Dendritic cell treated with granulocyte-macrophage colony-stimulating factor and Interleukin-4, amounts not matched to agents 40 ng/mL and 50 ng/mL, for 4 days (primary cell): Measurements from ENCODE around the gene CD1D.
"Not testable (repeated sequence)": the region's sequence is repeated elsewhere in the genome, so short reads cannot be mapped to it uniquely, and the experiment has no call there.

Source experiments
- H3K27ac Mint-ChIP-seq: one replicate; pipeline ENCODE4 v1.8.0; 2022; ENCODE audit warnings: mild to moderate bottlenecking, mixed read lengths
- H3K27me3 Mint-ChIP-seq: one replicate; pipeline ENCODE4 v1.8.0; 2022; ENCODE audit warnings: mild to moderate bottlenecking, mixed read lengths
- H3K36me3 Mint-ChIP-seq: one replicate; pipeline ENCODE4 v1.8.0; 2022; ENCODE audit warnings: low read depth, mixed read lengths
- H3K4me1 Mint-ChIP-seq: one replicate; pipeline ENCODE4 v1.8.0; 2022; ENCODE audit warnings: low read depth, mixed read lengths
- H3K4me3 Mint-ChIP-seq: one replicate; pipeline ENCODE4 v1.8.0; 2022; ENCODE audit warnings: mild to moderate bottlenecking, moderate library complexity, mixed read lengths
- H3K9me3 Mint-ChIP-seq: one replicate; pipeline ENCODE4 v1.8.0; 2022; ENCODE audit warnings: mixed read lengths
- intact Hi-C: fragments of 100-400 bp; cut with micrococcal nuclease; formaldehyde crosslinking; loops from one replicate; pipeline ENCODE4 v1.15.0; 2022

The CD1D gene

GRCh38 chr1:158181577-158181922 is 855 bp downstream of the CD1D start:
- H3K4me1 Mint-ChIP-seq, result peaks cover 72% of the 10 kb centered on the region
- peaks cover 6% of the 10 kb centered on the region for H3K36me3 Mint-ChIP-seq
- peaks cover 7% of the 10 kb centered on the region for H3K27me3 Mint-ChIP-seq
- peak overlapping the region; percentile 78 for H3K27ac Mint-ChIP-seq
- intact Hi-C loops, result no loop called here
- no peaks in the 10 kb centered on the region for H3K9me3 Mint-ChIP-seq
- H3K4me3 Mint-ChIP-seq, result peak overlapping the region; percentile 89

- H3K36me3 Mint-ChIP-seq, result peaks cover 4% of the 10 kb centered on the region
- no peaks in the 10 kb centered on the region for H3K9me3 Mint-ChIP-seq
- H3K4me1 Mint-ChIP-seq, result peaks cover 72% of the 10 kb centered on the region
- intact Hi-C loops, result loop anchor here (5.0 kb wide), 1 partner anchor 33 kb away; no protein-coding TSS in a partner anchor
- H3K27me3 Mint-ChIP-seq, result peaks cover 4% of the 10 kb centered on the region
- no peak overlapping the region for H3K27ac Mint-ChIP-seq
- H3K4me3 Mint-ChIP-seq, result no peak overlapping the region
Observed at GRCh38 chr1:158185770-158186169, 5.1 kb downstream of the CD1D start.

- intact Hi-C loops, result loop anchor here (5.0 kb wide), 1 partner anchor 34 kb away; no protein-coding TSS in a partner anchor
- Mint-ChIP-seq H3K27me3 (peaks cover 4% of the 10 kb centered on the region), H3K36me3 (no peaks in the 10 kb centered on the region), H3K4me1 (peaks cover 68% of the 10 kb centered on the region), H3K9me3 (no peaks in the 10 kb centered on the region), H3K4me3 (no peak overlapping the region), H3K27ac (no peak overlapping the region)
Observed at GRCh38 chr1:158186180-158186579, 5.5 kb downstream of the CD1D start.

GRCh38 chr1:158188611-158189010 is 7.9 kb downstream of the CD1D start:
- Mint-ChIP-seq H3K4me3 (no peak overlapping the region), H3K27me3 (peaks cover under 1% of the 10 kb centered on the region), H3K36me3 (no peaks in the 10 kb centered on the region), H3K27ac (no peak overlapping the region), H3K9me3 (peaks cover 10% of the 10 kb centered on the region), H3K4me1 (peaks cover 43% of the 10 kb centered on the region)
- intact Hi-C loops, result loop anchor here (5.0 kb wide), 1 partner anchor 36 kb away; no protein-coding TSS in a partner anchor

GRCh38 chr1:158189624-158190023 is 8.9 kb downstream of the CD1D start:
- H3K9me3 Mint-ChIP-seq, result peaks cover 14% of the 10 kb centered on the region
- H3K4me3 Mint-ChIP-seq, result no peak overlapping the region
- H3K36me3 Mint-ChIP-seq, result no peaks in the 10 kb centered on the region
- H3K27me3 Mint-ChIP-seq, result peaks cover 3% of the 10 kb centered on the region
- intact Hi-C loops, result loop anchor here (5.0 kb wide), 1 partner anchor 37 kb away; no protein-coding TSS in a partner anchor
- H3K4me1 Mint-ChIP-seq, result peaks cover 37% of the 10 kb centered on the region
- no peak overlapping the region for H3K27ac Mint-ChIP-seq

- intact Hi-C loops, result no loop called here
- Mint-ChIP-seq H3K9me3 (peaks cover 14% of the 10 kb centered on the region), H3K27me3 (peaks cover 3% of the 10 kb centered on the region), H3K27ac (no peak overlapping the region), H3K4me3 (no peak overlapping the region), H3K36me3 (peaks cover 4% of the 10 kb centered on the region), H3K4me1 (peaks cover 21% of the 10 kb centered on the region)
Observed at GRCh38 chr1:158191299-158191698, 10.6 kb downstream of the CD1D start.

- H3K27ac Mint-ChIP-seq, result no peak overlapping the region
- intact Hi-C loops, result no loop called here
Observed at GRCh38 chr1:158196461-158196860, 15.8 kb downstream of the CD1D start.

GRCh38 chr1:158199849-158200248 is 19.2 kb downstream of the CD1D start:
- H3K27ac Mint-ChIP-seq, result peak overlapping the region; percentile 57
- peaks cover 1% of the 10 kb centered on the region for H3K27me3 Mint-ChIP-seq
- peak overlapping the region; percentile 26 for H3K4me3 Mint-ChIP-seq
- intact Hi-C loops, result loop anchor here (5.0 to 10.0 kb wide), 3 partner anchors 55 to 807 kb away; partner anchors contain the start of genes CD1A, CD1C and IFI16
- peaks cover 2% of the 10 kb centered on the region for H3K9me3 Mint-ChIP-seq
- peaks cover 30% of the 10 kb centered on the region for H3K4me1 Mint-ChIP-seq
- peaks cover 32% of the 10 kb centered on the region for H3K36me3 Mint-ChIP-seq

More at GRCh38 chr1:158196461-158196860, 15.8 kb downstream of the CD1D start:
- peaks cover 3% of the 10 kb centered on the region for H3K27me3 Mint-ChIP-seq
- H3K4me3 Mint-ChIP-seq, result no peak overlapping the region
- peaks cover 14% of the 10 kb centered on the region for H3K9me3 Mint-ChIP-seq
- H3K4me1 Mint-ChIP-seq, result peaks cover 14% of the 10 kb centered on the region
- peaks cover 31% of the 10 kb centered on the region for H3K36me3 Mint-ChIP-seq

GRCh38 chr1:158200527-158200926 is 19.8 kb downstream of the CD1D start:
- H3K36me3 Mint-ChIP-seq, result peaks cover 39% of the 10 kb centered on the region
- H3K9me3 Mint-ChIP-seq, result peaks cover 8% of the 10 kb centered on the region
- intact Hi-C loops, result loop anchor here (5.0 to 10.0 kb wide), 3 partner anchors 54 to 807 kb away; partner anchors contain the start of genes CD1A, CD1C and IFI16
- peaks cover 37% of the 10 kb centered on the region for H3K4me1 Mint-ChIP-seq
- peaks cover 1% of the 10 kb centered on the region for H3K27me3 Mint-ChIP-seq
- peak overlapping the region; percentile 57 for H3K27ac Mint-ChIP-seq
- peak overlapping the region; percentile 15 for H3K4me3 Mint-ChIP-seq

GRCh38 chr1:158203693-158204457 is 23.2 kb downstream of the CD1D start:
- Mint-ChIP-seq H3K4me1 (peaks cover 43% of the 10 kb centered on the region), H3K4me3 (peak overlapping the region; percentile 55), H3K27me3 (peaks cover 3% of the 10 kb centered on the region), H3K9me3 (peaks cover 26% of the 10 kb centered on the region), H3K27ac (peak overlapping the region; percentile 56), H3K36me3 (peaks cover 18% of the 10 kb centered on the region)
- intact Hi-C loops, result loop anchor here (1.0 to 10.0 kb wide), 5 partner anchors 51 to 803 kb away; partner anchors contain the start of genes CD1A, CD1C and IFI16

GRCh38 chr1:158204458-158204827 is 23.7 kb downstream of the CD1D start:
- Mint-ChIP-seq H3K4me1 (peaks cover 49% of the 10 kb centered on the region), H3K27ac (peak overlapping the region; percentile 56), H3K27me3 (peaks cover 6% of the 10 kb centered on the region), H3K9me3 (peaks cover 32% of the 10 kb centered on the region), H3K4me3 (no peak overlapping the region), H3K36me3 (peaks cover 16% of the 10 kb centered on the region)
- intact Hi-C loops, result loop anchor here (1.0 to 10.0 kb wide), 4 partner anchors 50 to 803 kb away; partner anchors contain the start of genes CD1A, CD1C and IFI16

- peaks cover 43% of the 10 kb centered on the region for H3K9me3 Mint-ChIP-seq
- peaks cover 10% of the 10 kb centered on the region for H3K36me3 Mint-ChIP-seq
- intact Hi-C loops, result loop anchor here (10.0 kb wide), 2 partner anchors 46 to 76 kb away; partner anchors contain the start of genes CD1A and CD1C
- no peak overlapping the region for H3K4me3 Mint-ChIP-seq
- H3K27me3 Mint-ChIP-seq, result peaks cover 34% of the 10 kb centered on the region
- H3K27ac Mint-ChIP-seq, result no peak overlapping the region
- H3K4me1 Mint-ChIP-seq, result peaks cover 31% of the 10 kb centered on the region
Observed at GRCh38 chr1:158208586-158209116, 28.0 kb downstream of the CD1D start.

- Mint-ChIP-seq H3K27me3 (peaks cover 42% of the 10 kb centered on the region), H3K27ac (no peak overlapping the region), H3K4me3 (no peak overlapping the region), H3K36me3 (no peaks in the 10 kb centered on the region), H3K4me1 (peaks cover 9% of the 10 kb centered on the region), H3K9me3 (peaks cover 32% of the 10 kb centered on the region)
- intact Hi-C loops, result no loop called here
Observed at GRCh38 chr1:158212320-158212719, 31.6 kb downstream of the CD1D start.

GRCh38 chr1:158223445-158223844 is 42.8 kb downstream of the CD1D start:
- not testable (repeated sequence) for H3K4me1 Mint-ChIP-seq
- peaks cover 22% of the 10 kb centered on the region for H3K36me3 Mint-ChIP-seq

More at GRCh38 chr1:158223445-158223844, 42.8 kb downstream of the CD1D start:
- H3K27ac Mint-ChIP-seq, intact Hi-C loops, H3K4me3 Mint-ChIP-seq: not testable (repeated sequence)
- H3K27me3 Mint-ChIP-seq, result peaks cover 27% of the 10 kb centered on the region
- peaks cover 51% of the 10 kb centered on the region for H3K9me3 Mint-ChIP-seq
